Activated CD4-positive, alpha-beta T cell treated with anti-CD3 and anti-CD28 coated beads for 36 hours (primary cell): ENCODE measurements around the gene CYB561A3. TPM values are rescaled to one million over a fixed set of nuclear protein-coding genes. Genes with fewer than 3 reads are reported as not detected.

Source experiments
- ATAC-seq: fragments of 200-7000 bp; cut with Tn5 transposase; one replicate; pipeline ENCODE4 v1.10.0; 2021; ENCODE audit warnings: mild to moderate bottlenecking, moderate library complexity
- CTCF ChIA-PET: fragments of 350-600 bp; sonication (Branson Sonifier 250); formaldehyde crosslinking; loops from one replicate; lab custom pipeline; 2021; ENCODE audit warnings: antibody characterized with exemption; lab: Charles Lee
- POLR2A ChIA-PET: fragments of 350-600 bp; sonication (Branson Sonifier 250); formaldehyde crosslinking; loops from one replicate; lab custom pipeline; 2021; ENCODE audit warnings: antibody characterized with exemption, inconsistent platforms; lab: Charles Lee
- DNase-seq: peaks from one replicate; pipeline ENCODE4 v3.0.0-alpha.2; 2020
- H3K27ac Mint-ChIP-seq: one replicate; pipeline ENCODE4 v1.8.0; 2021; ENCODE audit warnings: mixed read lengths
- H3K27me3 Mint-ChIP-seq: one replicate; pipeline ENCODE4 v1.8.0; 2021; ENCODE audit warnings: mixed read lengths
- H3K36me3 Mint-ChIP-seq: one replicate; pipeline ENCODE4 v1.8.0; 2021; ENCODE audit warnings: low read depth, mixed read lengths
- H3K4me1 Mint-ChIP-seq: one replicate; pipeline ENCODE4 v1.8.0; 2021; ENCODE audit warnings: mixed read lengths
- H3K4me3 Mint-ChIP-seq: one replicate; pipeline ENCODE4 v1.8.0; 2021; ENCODE audit warnings: mild to moderate bottlenecking, moderate library complexity, mixed read lengths
- H3K9me3 Mint-ChIP-seq: one replicate; pipeline ENCODE4 v1.8.0; 2021; ENCODE audit warnings: low read depth, mixed read lengths
- intact Hi-C, 2 experiments: fragments of 100-400 bp; cut with DNase I in 1 of 2; cut with micrococcal nuclease in 1 of 2; formaldehyde crosslinking; loops; one replicate each; pipeline versions ENCODE4 v1.14.2 to v1.15.1; 2022 to 2024; cut with DNase I, micrococcal nuclease
- total RNA-seq, 2 experiments: library from RNA; stranded (reverse); gene quantifications; one replicate each; pipeline ENCODE4 v1.2.3, GENCODE V29; 2021

Gene CYB561A3
- total RNA-seq, 2 experiments from 2014 or later = 31.8 to 34.4 TPM

GRCh38 chr11:61354208-61354607 is 7.5 kb downstream of the CYB561A3 start:
- ATAC-seq = no peak
- POLR2A ChIA-PET = interaction anchor here (0.6 to 0.7 kb wide), 2 partner anchors 39 to 459 kb away, joined by 4 to 5 read pairs; no protein-coding TSS in a partner anchor
- H3K27ac Mint-ChIP-seq = no peak overlapping the region

DNA sequence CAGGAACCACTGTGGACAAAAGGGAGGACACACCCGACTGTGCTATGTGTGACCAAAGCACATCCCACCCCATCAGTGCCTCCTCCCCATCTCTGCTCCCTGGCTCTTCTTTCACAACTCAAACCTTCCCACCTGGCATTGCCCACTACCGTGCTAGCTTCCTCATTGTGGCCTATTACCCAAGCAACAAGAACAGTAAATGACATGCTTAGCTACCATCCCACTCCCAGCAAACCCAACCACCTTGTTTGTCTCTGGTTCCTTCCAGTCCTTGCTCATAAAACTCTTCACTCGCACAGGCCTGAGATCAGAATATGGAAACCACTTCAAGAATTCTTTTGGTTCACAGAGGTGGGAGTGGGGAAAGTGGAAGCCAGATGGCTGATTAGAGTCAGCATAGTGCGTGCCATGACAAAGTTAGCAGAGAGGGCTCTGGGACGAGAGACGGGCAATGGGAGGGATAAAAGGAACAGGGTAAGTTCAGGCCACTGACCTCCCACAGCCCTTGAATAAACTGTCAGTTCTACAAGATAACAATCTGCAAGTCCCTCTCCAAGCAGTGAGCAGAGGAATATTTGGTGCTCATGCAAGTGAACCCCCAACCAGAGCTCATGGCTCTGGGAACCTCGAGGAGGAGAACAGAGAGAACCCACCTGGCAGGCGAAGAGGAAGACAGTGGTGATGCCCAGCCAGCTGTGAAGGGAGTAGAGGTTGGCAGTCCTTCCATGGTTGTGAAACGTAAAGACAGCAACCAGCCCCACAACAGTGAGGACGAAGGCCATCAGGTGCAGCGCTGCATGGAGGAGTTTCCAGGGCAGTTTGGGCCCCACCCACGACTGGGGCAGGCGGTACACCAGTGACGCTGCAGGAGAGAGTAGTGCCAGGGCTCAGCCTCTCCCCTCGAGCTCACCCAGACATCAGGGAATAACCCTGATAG is 8.3 kb downstream of the CYB561A3 start:
- H3K27ac Mint-ChIP-seq = no peak overlapping the region
- DNase-seq = no peak
- POLR2A ChIA-PET = no interaction called here

More at GRCh38 chr11:61354208-61354607, 7.5 kb downstream of the CYB561A3 start:
- CTCF ChIA-PET = interaction anchor here (0.6 to 4.0 kb wide), 4 partner anchors 18 to 179 kb away, joined by 3 to 20 read pairs (median 3); no protein-coding TSS in a partner anchor
- Mint-ChIP-seq H3K4me3 (no peak overlapping the region), H3K9me3 (no peaks in the 10 kb centered on the region), H3K4me1 (peaks cover 5% of the 10 kb centered on the region), H3K36me3 (peaks cover 21% of the 10 kb centered on the region), H3K27me3 (no peaks in the 10 kb centered on the region)
- intact Hi-C loops = no loop called here
- no peak for DNase-seq

DNA sequence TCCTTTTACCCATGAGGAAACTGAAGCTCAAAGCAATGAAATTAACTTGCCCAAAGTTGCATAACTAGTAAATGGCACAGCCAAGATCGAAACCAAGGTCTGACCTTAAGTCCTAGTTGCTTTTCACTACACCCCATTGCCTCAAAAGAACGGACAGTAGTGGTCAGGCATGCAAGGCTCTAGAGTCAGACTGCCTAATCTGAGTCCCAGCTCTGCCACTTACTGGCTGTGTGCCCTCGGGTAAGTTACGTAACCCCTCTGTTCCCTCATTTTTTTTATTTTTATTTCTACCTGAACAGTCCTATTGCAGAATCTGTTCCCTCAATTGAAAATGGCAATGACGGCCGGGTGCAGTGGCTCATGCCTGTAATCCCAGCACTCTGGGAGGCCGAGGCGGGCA is 9.6 kb downstream of the CYB561A3 start:
- ATAC-seq (no peak), DNase-seq (no peak)
- no peaks in the 10 kb centered on the region for H3K4me1 Mint-ChIP-seq
- H3K4me3 Mint-ChIP-seq = no peak overlapping the region
- no peaks in the 10 kb centered on the region for H3K27me3 Mint-ChIP-seq
- no peak overlapping the region for H3K27ac Mint-ChIP-seq
- POLR2A ChIA-PET = no interaction called here
- CTCF ChIA-PET = interaction anchor here (0.6 to 1.2 kb wide), 6 partner anchors 9 to 83 kb away, joined by 3 to 4 read pairs (median 3); no protein-coding TSS in a partner anchor
- H3K9me3 Mint-ChIP-seq = no peaks in the 10 kb centered on the region
- peaks cover 27% of the 10 kb centered on the region for H3K36me3 Mint-ChIP-seq
- intact Hi-C loops = no loop called here

More for the DNA sequence above, 8.3 kb downstream of the CYB561A3 start:
- H3K36me3 Mint-ChIP-seq = peaks cover 25% of the 10 kb centered on the region
- H3K27me3 Mint-ChIP-seq = no peaks in the 10 kb centered on the region
- H3K9me3 Mint-ChIP-seq = no peaks in the 10 kb centered on the region
- intact Hi-C loops = no loop called here
- no peak overlapping the region for H3K4me3 Mint-ChIP-seq
- H3K4me1 Mint-ChIP-seq = peaks cover 4% of the 10 kb centered on the region
- ATAC-seq = no peak
- CTCF ChIA-PET = interaction anchor here (0.6 to 4.0 kb wide), 5 partner anchors 17 to 164 kb away, joined by 3 to 20 read pairs (median 3); no protein-coding TSS in a partner anchor

DNA sequence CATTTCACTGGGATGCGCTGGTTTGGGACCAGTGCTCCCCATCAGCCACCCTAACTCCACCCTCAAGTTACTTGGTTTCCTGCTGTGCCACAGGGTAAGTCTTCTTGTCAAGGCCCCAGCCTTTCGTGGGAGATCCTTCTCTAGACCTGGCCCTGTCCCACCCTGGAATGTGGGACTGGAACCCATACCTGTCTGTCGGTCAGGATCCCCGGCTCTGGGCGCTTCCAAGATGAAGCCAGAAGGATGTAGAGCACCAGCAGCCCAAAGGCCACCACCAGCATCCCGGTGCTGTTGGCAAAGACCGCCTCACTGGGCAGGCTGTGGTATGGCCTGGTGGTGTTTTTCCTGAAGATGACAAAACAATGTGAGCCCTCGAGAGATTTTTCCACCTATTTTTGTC is 10.9 kb downstream of the CYB561A3 start:
- ATAC-seq = no peak
- Mint-ChIP-seq H3K4me3 (no peak overlapping the region), H3K27ac (no peak overlapping the region), H3K4me1 (no peaks in the 10 kb centered on the region), H3K9me3 (no peaks in the 10 kb centered on the region), H3K36me3 (peaks cover 27% of the 10 kb centered on the region), H3K27me3 (no peaks in the 10 kb centered on the region)
- ChIA-PET POLR2A (no interaction called here), CTCF (interaction anchor here (0.8 kb wide), 1 partner anchor 35 kb away, joined by 4 read pairs; no protein-coding TSS in a partner anchor)
- intact Hi-C loops = no loop called here
- DNase-seq = no peak

DNA sequence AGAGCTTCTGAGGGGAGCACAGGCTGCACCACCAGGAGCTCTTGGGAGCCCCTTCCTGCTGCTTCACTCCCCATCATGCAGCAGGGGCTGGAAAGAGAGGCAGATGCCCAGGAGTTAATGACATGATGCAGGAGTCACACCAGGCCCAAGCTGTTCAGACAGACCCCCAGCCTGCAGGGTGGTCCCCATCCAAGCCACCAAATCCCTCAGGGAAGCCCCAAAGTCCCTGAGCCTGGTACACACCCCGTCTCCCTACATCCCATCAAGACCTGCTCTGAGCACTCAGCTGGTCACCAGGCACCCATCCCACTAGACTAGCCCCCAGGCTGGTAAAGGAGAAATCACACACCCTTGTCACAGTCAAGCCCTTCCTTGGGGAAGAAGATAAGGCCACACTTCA is 11.3 kb downstream of the CYB561A3 start:
- Mint-ChIP-seq H3K4me1 (no peaks in the 10 kb centered on the region), H3K36me3 (peaks cover 27% of the 10 kb centered on the region), H3K27ac (no peak overlapping the region), H3K9me3 (no peaks in the 10 kb centered on the region), H3K27me3 (no peaks in the 10 kb centered on the region), H3K4me3 (no peak overlapping the region)
- intact Hi-C loops = no loop called here
- no peak for ATAC-seq
- ChIA-PET POLR2A (no interaction called here), CTCF (interaction anchor here (0.8 to 0.9 kb wide), 2 partner anchors 10 to 35 kb away, joined by 3 to 4 read pairs; no protein-coding TSS in a partner anchor)
- DNase-seq = no peak

- intact Hi-C loops = no loop called here
- no peak for DNase-seq
- ChIA-PET POLR2A (no interaction called here), CTCF (interaction anchor here (0.9 to 1.3 kb wide), 2 partner anchors 9 to 11 kb away, joined by 3 to 4 read pairs; no protein-coding TSS in a partner anchor)
- Mint-ChIP-seq H3K27ac (no peak overlapping the region), H3K27me3 (no peaks in the 10 kb centered on the region), H3K9me3 (no peaks in the 10 kb centered on the region), H3K36me3 (peaks cover 24% of the 10 kb centered on the region), H3K4me3 (no peak overlapping the region), H3K4me1 (no peaks in the 10 kb centered on the region)
- no peak for ATAC-seq
Observed at GRCh38 chr11:61349916-61350315, 11.8 kb downstream of the CYB561A3 start.

DNA sequence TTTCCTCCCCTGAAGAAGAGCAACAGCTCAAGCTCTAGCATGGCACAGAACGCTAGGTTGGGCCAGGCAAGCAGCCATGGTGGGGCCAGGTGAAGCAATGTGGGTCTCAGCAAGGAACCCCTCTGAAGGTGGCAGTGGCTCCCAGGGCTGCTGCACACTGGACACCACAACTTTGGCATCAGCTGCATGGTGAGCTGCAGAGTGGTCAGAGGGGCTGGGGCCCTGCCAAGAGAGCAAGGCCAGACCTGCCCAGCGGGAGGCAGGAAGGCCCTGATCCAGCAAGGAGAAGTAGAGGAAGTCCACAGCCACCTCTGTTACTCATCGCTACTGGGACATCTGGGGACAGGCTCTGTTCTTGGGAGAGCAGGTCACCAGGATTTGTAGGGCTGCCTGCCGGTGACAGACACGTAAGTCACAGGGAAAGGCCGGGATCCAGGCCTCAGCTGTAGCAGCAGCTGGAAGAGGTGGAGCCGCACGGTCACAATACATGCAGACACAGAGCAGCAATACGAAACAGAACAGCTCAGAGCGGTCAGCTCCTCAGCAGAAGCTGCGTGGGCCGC is 12.4 kb downstream of the CYB561A3 start:
- Mint-ChIP-seq H3K36me3 (peaks cover 28% of the 10 kb centered on the region), H3K4me1 (no peaks in the 10 kb centered on the region), H3K4me3 (no peak overlapping the region), H3K27me3 (no peaks in the 10 kb centered on the region), H3K9me3 (no peaks in the 10 kb centered on the region), H3K27ac (no peak overlapping the region)
- ATAC-seq (no peak), DNase-seq (no peak)
- CTCF ChIA-PET = interaction anchor here (1.3 kb wide), 1 partner anchor 12 kb away, joined by 4 read pairs; no protein-coding TSS in a partner anchor
- intact Hi-C loops = no loop called here
- POLR2A ChIA-PET = interaction anchor here (0.6 kb wide), 1 partner anchor 11 kb away, joined by 5 read pairs; no protein-coding TSS in a partner anchor

- no peak for ATAC-seq
- no peak overlapping the region for H3K4me3 Mint-ChIP-seq
- no peaks in the 10 kb centered on the region for H3K9me3 Mint-ChIP-seq
- CTCF ChIA-PET = interaction anchor here (1.2 to 1.5 kb wide), 2 partner anchors 12 to 14 kb away, joined by 5 to 6 read pairs; no protein-coding TSS in a partner anchor
- no peak for DNase-seq
- no peaks in the 10 kb centered on the region for H3K4me1 Mint-ChIP-seq
- no peak overlapping the region for H3K27ac Mint-ChIP-seq
- H3K27me3 Mint-ChIP-seq = no peaks in the 10 kb centered on the region
- intact Hi-C loops = no loop called here
- POLR2A ChIA-PET = no interaction called here
- H3K36me3 Mint-ChIP-seq = peaks cover 17% of the 10 kb centered on the region
Observed at GRCh38 chr11:61347916-61348461, 13.7 kb downstream of the CYB561A3 start.

DNA sequence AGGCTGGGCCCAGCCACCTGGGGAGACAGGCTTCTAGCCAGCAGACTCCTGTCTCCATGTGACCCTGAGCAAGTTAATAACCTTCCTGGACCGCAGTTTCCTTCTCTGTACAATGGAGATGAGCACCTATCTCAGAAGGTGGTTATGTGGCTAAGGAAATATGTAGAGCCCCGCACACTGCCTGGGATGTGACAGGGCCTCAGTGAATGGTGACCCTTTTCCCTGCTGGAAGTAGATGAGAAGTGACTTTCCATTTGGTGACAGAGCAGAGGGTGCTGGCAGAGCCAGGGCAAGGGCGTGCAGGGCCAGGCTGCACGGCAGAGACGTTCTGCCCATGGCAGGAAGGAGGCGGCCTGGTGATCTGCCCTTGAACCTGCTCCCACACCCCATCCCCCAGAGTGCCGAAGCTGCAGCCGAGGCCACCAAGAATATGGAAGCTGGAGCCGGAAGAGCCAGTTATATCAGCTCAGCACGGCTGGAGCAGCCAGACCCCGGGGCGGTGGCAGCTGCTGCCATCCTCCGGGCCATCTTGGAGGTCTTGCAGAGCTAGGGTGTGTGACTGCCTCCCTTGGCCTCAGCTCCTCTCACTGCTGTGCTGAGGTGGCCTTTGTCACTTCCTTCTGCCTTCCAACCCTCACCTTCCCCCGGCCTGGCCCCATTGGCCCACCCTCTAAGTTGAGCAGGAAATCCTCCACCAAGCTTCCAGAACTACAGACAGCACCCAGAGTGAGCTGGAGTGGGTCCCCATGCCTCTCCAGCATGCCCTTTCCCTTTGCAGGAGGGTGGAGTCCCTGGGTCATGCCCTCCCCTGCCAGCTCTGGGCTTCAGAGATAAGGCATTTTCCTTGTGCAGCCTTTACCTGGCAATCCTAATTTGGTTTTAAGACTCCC is 15.5 kb downstream of the CYB561A3 start:
- DNase-seq = no peak
- intact Hi-C loops = no loop called here
- no peak for ATAC-seq
- Mint-ChIP-seq H3K27me3 (no peaks in the 10 kb centered on the region), H3K4me3 (no peak overlapping the region), H3K4me1 (no peaks in the 10 kb centered on the region), H3K36me3 (peaks cover 20% of the 10 kb centered on the region), H3K9me3 (no peaks in the 10 kb centered on the region), H3K27ac (no peak overlapping the region)
- ChIA-PET POLR2A (interaction anchor here (0.8 kb wide), 1 partner anchor 14 kb away, joined by 5 read pairs; no protein-coding TSS in a partner anchor), CTCF (interaction anchor here (1.3 kb wide), 1 partner anchor 9 kb away, joined by 4 read pairs; no protein-coding TSS in a partner anchor)

- Mint-ChIP-seq H3K36me3 (peaks cover 24% of the 10 kb centered on the region), H3K27ac (no peak overlapping the region), H3K9me3 (no peaks in the 10 kb centered on the region), H3K4me3 (no peak overlapping the region), H3K27me3 (no peaks in the 10 kb centered on the region), H3K4me1 (no peaks in the 10 kb centered on the region)
- CTCF ChIA-PET = no interaction called here
- POLR2A ChIA-PET = no interaction called here
- no peak for ATAC-seq
- DNase-seq = no peak
- intact Hi-C loops = no loop called here
Observed at GRCh38 chr11:61345170-61345610, 16.5 kb downstream of the CYB561A3 start.
